Right ventricle myocardium inferior (tissue), 1 donor: Measurements from ENCODE around the gene TECR. TPM values are rescaled to one million over a fixed set of nuclear protein-coding genes. Genes with fewer than 3 reads are reported as not detected.
"Not testable (repeated sequence)": the region's sequence is repeated elsewhere in the genome, so short reads cannot be mapped to it uniquely, and the experiment has no call there.

Experiments
- ATAC-seq: fragments of 200-7000 bp; cut with Tn5 transposase; one replicate; pipeline ENCODE4 v1.9.1; 2020; ENCODE audit warnings: mild to moderate bottlenecking, moderate library complexity
- DNase-seq: peaks from one replicate; pipeline ENCODE4 v3.0.0; 2021; ENCODE audit errors: missing footprints
- intact Hi-C: fragments of 100-400 bp; cut with DNase I; formaldehyde crosslinking; loops from one replicate; pipeline ENCODE4 v1.11.0; 2022
- total RNA-seq: library from RNA; stranded (reverse); fragmentation: NEBNext Ultra II Directional; extraction: Animal tissue kit (Norgen Biotek cat#: 25700); gene quantifications from one replicate; pipeline ENCODE4 v1.2.1, GENCODE V29; 2021
- donor health status: DM: no; HTN: yes; CAD: no; lungs with severe emphysema.

The TECR gene
- total RNA-seq, 1 donor from 2014 or later: 77.4 TPM

GRCh38 chr19:14528419-14529253 is 758 bp upstream of the TECR start:
- ATAC-seq (no peak), DNase-seq (no peak)
- intact Hi-C loops: no loop called here

GRCh38 chr19:14530005-14530348 is 583 bp downstream of the TECR start:
- ATAC-seq (peak; percentile 0), DNase-seq (peak; percentile 86)
- intact Hi-C loops: no loop called here

GRCh38 chr19:14530506-14530905 is 1.1 kb downstream of the TECR start:
- intact Hi-C loops: no loop called here
- ATAC-seq: no peak
- no peak for DNase-seq

GRCh38 chr19:14533450-14533849 is 4.1 kb downstream of the TECR start:
- DNase-seq: no peak
- intact Hi-C loops: no loop called here
- no peak for ATAC-seq

- DNase-seq (peak; percentile 81), ATAC-seq (peak; percentile 72)
- intact Hi-C loops: no loop called here
Measured at GRCh38 chr19:14536926-14537692, 7.7 kb downstream of the TECR start.

- ATAC-seq: no peak
- intact Hi-C loops: no loop called here
- DNase-seq: no peak
Measured at GRCh38 chr19:14540741-14541525, 11.5 kb downstream of the TECR start.

GRCh38 chr19:14541979-14542378 is 12.6 kb downstream of the TECR start:
- ATAC-seq, DNase-seq, intact Hi-C loops: not testable (repeated sequence)

GRCh38 chr19:14542711-14543328 is 13.4 kb downstream of the TECR start:
- ATAC-seq: peak; percentile 24

GRCh38 chr19:14544047-14544446 is 14.7 kb downstream of the TECR start:
- no peak for ATAC-seq
- DNase-seq: no peak
- intact Hi-C loops: no loop called here

More at GRCh38 chr19:14542711-14543328, 13.4 kb downstream of the TECR start:
- intact Hi-C loops: no loop called here
- DNase-seq: no peak

GRCh38 chr19:14544977-14545715 is 15.8 kb downstream of the TECR start:
- intact Hi-C loops: no loop called here
- ATAC-seq: peak; percentile 84

GRCh38 chr19:14545716-14546082 is 16.3 kb downstream of the TECR start:
- peak; percentile 15 for DNase-seq
- intact Hi-C loops: no loop called here
- ATAC-seq: no peak

More at GRCh38 chr19:14544977-14545715, 15.8 kb downstream of the TECR start:
- peak; percentile 84 for DNase-seq

GRCh38 chr19:14550201-14550754 is 20.9 kb downstream of the TECR start:
- DNase-seq (peak; percentile 50), ATAC-seq (no peak)
- intact Hi-C loops: no loop called here

GRCh38 chr19:14551134-14552005 is 22.0 kb downstream of the TECR start:
- intact Hi-C loops: not testable (repeated sequence)
- ATAC-seq (peak; percentile 74), DNase-seq (peak; percentile 75)

GRCh38 chr19:14552006-14552360 is 22.6 kb downstream of the TECR start:
- ATAC-seq: not testable (repeated sequence)

GRCh38 chr19:14553042-14553938 is 23.9 kb downstream of the TECR start:
- DNase-seq (peak; percentile 49), ATAC-seq (no peak)
- intact Hi-C loops: no loop called here

More at GRCh38 chr19:14552006-14552360, 22.6 kb downstream of the TECR start:
- intact Hi-C loops: not testable (repeated sequence)
- DNase-seq: peak; percentile 41

- intact Hi-C loops: no loop called here
- no peak for ATAC-seq
Measured at GRCh38 chr19:14553939-14554243, 24.5 kb downstream of the TECR start.

More at GRCh38 chr19:14553939-14554243, 24.5 kb downstream of the TECR start:
- peak; percentile 11 for DNase-seq
